IMR-90 (cell line): ENCODE data around the gene KRCC1. TPM values are rescaled to one million over a fixed set of nuclear protein-coding genes. Genes with fewer than 3 reads are reported as not detected.

ENCODE experiments used
- ATAC-seq: fragments of 200-7000 bp; cut with Tn5 transposase; 2 replicates; pipeline ENCODE4 v1.9.1; 2020; ENCODE audit warnings: low read depth, mild to moderate bottlenecking, moderate library complexity
- BruUV-seq: library from RNA; stranded (reverse); fragments of 400-500 nt; replicated peaks from 2 replicates; lab custom pipeline; 2021; lab: Mats Ljungman, UMichigan
- CTCF ChIA-PET: fragments of 300-600 bp; formaldehyde crosslinking; extraction: SDS; loops from one replicate; lab custom pipeline; 2021; ENCODE audit warnings: antibody characterized with exemption; lab: Yijun Ruan, JAX
- POLR2A ChIA-PET: fragments of 300-600 bp; sonication (Branson Sonifier 250); formaldehyde crosslinking; loops from one replicate; lab custom pipeline; 2022; ENCODE audit warnings: antibody characterized with exemption; ENCODE audit not compliant: unreplicated experiment; lab: Charles Lee
- DNase-seq: peaks from one replicate; pipeline ENCODE4 v3.0.0; 2013
- H2AFZ ChIP-seq: replicated peaks from 2 replicates; pipeline ENCODE3; 2013; ENCODE audit warnings: low read length, mild to moderate bottlenecking; ENCODE audit not compliant: poor library complexity
- H2AK5ac ChIP-seq: 2 replicates; pipeline ENCODE4 v1.6.1; 2013; ENCODE audit warnings: low read depth, low read length, inconsistent platforms
- H2AK9ac ChIP-seq: replicated peaks from 2 replicates; pipeline ENCODE3; 2013; ENCODE audit warnings: mild to moderate bottlenecking, low read depth, low read length, moderate library complexity; ENCODE audit not compliant: poor library complexity
- H2BK120ac ChIP-seq: 2 replicates; pipeline ENCODE4 v1.6.1; 2013; ENCODE audit warnings: low read depth, low read length, inconsistent platforms
- H2BK15ac ChIP-seq: 3 replicates; pipeline ENCODE4 v1.6.1; 2013; ENCODE audit warnings: low read depth, low read length, inconsistent platforms
- H2BK20ac ChIP-seq: 2 replicates; pipeline ENCODE4 v1.6.1; 2013; ENCODE audit warnings: low read depth, mild to moderate bottlenecking, inconsistent platforms, low read length, moderate library complexity
- H2BK5ac ChIP-seq: 2 replicates; pipeline ENCODE4 v1.6.1; 2013; ENCODE audit warnings: mild to moderate bottlenecking, low read depth, low read length, inconsistent platforms; ENCODE audit not compliant: poor library complexity, severe bottlenecking
- H3K14ac ChIP-seq: replicated peaks from 2 replicates; pipeline ENCODE4 v1.6.1; 2013; ENCODE audit warnings: low read depth, low read length, inconsistent platforms
- H3K18ac ChIP-seq: 2 replicates; pipeline ENCODE4 v1.6.1; 2013; ENCODE audit warnings: low read depth, low read length, control low read depth
- H3K23ac ChIP-seq: 2 replicates; pipeline ENCODE4 v1.6.1; 2013; ENCODE audit warnings: low read depth, low read length, inconsistent platforms
- H3K27ac ChIP-seq: 2 replicates; pipeline ENCODE4 v1.5.1; 2013; ENCODE audit warnings: mild to moderate bottlenecking, control low read depth, low read length; ENCODE audit not compliant: insufficient read depth
- H3K27me3 ChIP-seq: 2 replicates; pipeline ENCODE4 v1.6.1; 2013; ENCODE audit warnings: low read length; ENCODE audit not compliant: control insufficient read depth, insufficient read depth
- H3K36me3 ChIP-seq: 2 replicates; pipeline ENCODE4 v1.6.1; 2013; ENCODE audit warnings: low read length, mixed read lengths; ENCODE audit not compliant: control insufficient read depth, insufficient read depth
- H3K4ac ChIP-seq: 2 replicates; pipeline ENCODE4 v1.6.1; 2013; ENCODE audit warnings: low read depth, low read length, inconsistent platforms
- H3K4me1 ChIP-seq: 2 replicates; pipeline ENCODE4 v1.6.1; 2013; ENCODE audit warnings: low read length, mixed read lengths; ENCODE audit not compliant: control insufficient read depth, insufficient read depth
- H3K4me2 ChIP-seq: 2 replicates; pipeline ENCODE4 v1.6.1; 2013; ENCODE audit warnings: low read depth, mild to moderate bottlenecking, control low read depth, low read length, moderate library complexity
- H3K4me3 ChIP-seq: 2 replicates; pipeline ENCODE4 v1.5.1; 2013; ENCODE audit warnings: low read depth, mild to moderate bottlenecking, control low read depth, low read length, moderate library complexity; ENCODE audit not compliant: insufficient read depth
- H3K56ac ChIP-seq: 2 replicates; pipeline ENCODE4 v1.6.1; 2013; ENCODE audit warnings: low read length, inconsistent platforms; ENCODE audit not compliant: insufficient read depth; ENCODE audit errors: extremely low read depth
- H3K79me1 ChIP-seq, 2 experiments: 2 replicates each; pipeline ENCODE4 v1.6.1; 2013; ENCODE audit warnings: low read length in 2 of 2, inconsistent platforms in 1 of 2, low read depth in 1 of 2
- H3K9ac ChIP-seq: 2 replicates; pipeline ENCODE4 v1.6.1; 2013; ENCODE audit warnings: low read depth, low read length, control low read depth
- H3K9me1 ChIP-seq: 2 replicates; pipeline ENCODE4 v1.6.1; 2013; ENCODE audit warnings: low read length, inconsistent platforms; ENCODE audit not compliant: insufficient read depth
- H3K9me3 ChIP-seq: 2 replicates; pipeline ENCODE4 v1.6.1; 2013; ENCODE audit warnings: low read length; ENCODE audit not compliant: control insufficient read depth, insufficient read depth
- H4K20me1 ChIP-seq: 2 replicates; pipeline ENCODE4 v1.6.1; 2013; ENCODE audit warnings: low read length, inconsistent platforms; ENCODE audit not compliant: insufficient read depth
- H4K5ac ChIP-seq: 2 replicates; pipeline ENCODE4 v1.6.1; 2013; ENCODE audit warnings: mild to moderate bottlenecking, low read depth, low read length, control low read depth
- H4K8ac ChIP-seq, 2 experiments: 2 replicates each; pipeline ENCODE4 v1.6.1; 2013; ENCODE audit warnings: low read depth in 2 of 2, low read length in 2 of 2, control low read depth in 1 of 2, inconsistent platforms in 1 of 2
- H4K91ac ChIP-seq: 2 replicates; pipeline ENCODE4 v1.6.1; 2013; ENCODE audit warnings: low read depth, low read length, inconsistent platforms; ENCODE audit not compliant: insufficient read depth
- MAFK ChIP-seq: IDR thresholded peaks from 2 replicates; pipeline ENCODE4 v1.6.1; 2012; ENCODE audit warnings: low read depth, low read length, improper control_type of control experiment
- MAZ ChIP-seq: IDR thresholded peaks from 2 replicates; pipeline ENCODE4 v1.6.1; 2012; ENCODE audit warnings: low read depth, mild to moderate bottlenecking, low read length, improper control_type of control experiment, moderate library complexity, borderline replicate concordance
- NFE2L2 ChIP-seq: fragments of 150-350 bp; IDR thresholded peaks from 2 replicates; pipeline ENCODE4 v1.6.1; 2016; ENCODE audit warnings: low read depth, mild to moderate bottlenecking, low read length
- POLR2A ChIP-seq: IDR thresholded peaks from 2 replicates; pipeline ENCODE4 v1.6.1; 2012; ENCODE audit warnings: mild to moderate bottlenecking, low read depth, low read length
- RAD21 ChIP-seq: IDR thresholded peaks from 2 replicates; pipeline ENCODE4 v1.6.1; 2012; ENCODE audit warnings: low read length, improper control_type of control experiment
- RCOR1 ChIP-seq: IDR thresholded peaks from 2 replicates; pipeline ENCODE4 v1.6.1; 2012; ENCODE audit warnings: mild to moderate bottlenecking, low read length, improper control_type of control experiment; ENCODE audit not compliant: insufficient replicate concordance
- RFX5 ChIP-seq: IDR thresholded peaks from 2 replicates; pipeline ENCODE4 v1.8.0; 2012; ENCODE audit warnings: low read depth, mild to moderate bottlenecking, low read length, moderate library complexity
- SMC3 ChIP-seq: fragments of 150-350 bp; IDR thresholded peaks from 2 replicates; pipeline ENCODE4 v1.6.1; 2016; ENCODE audit warnings: low read depth, mild to moderate bottlenecking, antibody characterized with exemption, low read length, moderate library complexity
- dilution Hi-C: fragments of 300-500 bp; cut with HindIII; formaldehyde crosslinking; loops from one replicate; pipeline ENCODE4 v1.14.3; 2018; ENCODE audit warnings: low sequenced_read_pairs; ENCODE audit not compliant: unreplicated experiment
- in situ Hi-C: fragments of 300-500 bp; cut with MboI; formaldehyde crosslinking; loops from 3 replicates; pipeline ENCODE4 v1.14.3; 2019; ENCODE audit warnings: low sequenced_read_pairs, inconsistent platforms, mixed read lengths
- intact Hi-C: fragments of 100-400 bp; cut with micrococcal nuclease; formaldehyde crosslinking; loops from 2 replicates; pipeline ENCODE4 v1.10.0; 2022
- polyA plus RNA-seq, 3 experiments: library from polyadenylated mRNA; depleted of rRNA; stranded (reverse); fragments of >200 nt; gene quantifications; 2 replicates each; pipeline ENCODE4 v1.2.3, GENCODE V29; 2012; ENCODE audit warnings: low replicate concordance in 1 of 3
- total RNA-seq: library from RNA; depleted of rRNA; stranded (reverse); fragments of >200 nt; gene quantifications from 2 replicates; pipeline ENCODE4 v1.2.3, GENCODE V29; 2012
- TF ChIP-seq, protein P1 (sequence below): conservative IDR thresholded peaks from 2 replicates; pipeline ENCODE4 v1.5.1; 2012; ENCODE audit warnings: mild to moderate bottlenecking, low read depth, low read length, improper control_type of control experiment

KRCC1 gene
- total and polyA plus RNA-seq, 2 of the 4 experiments (the other 2 are of a cell fraction): 14.3 to 16.5 TPM

DNA sequence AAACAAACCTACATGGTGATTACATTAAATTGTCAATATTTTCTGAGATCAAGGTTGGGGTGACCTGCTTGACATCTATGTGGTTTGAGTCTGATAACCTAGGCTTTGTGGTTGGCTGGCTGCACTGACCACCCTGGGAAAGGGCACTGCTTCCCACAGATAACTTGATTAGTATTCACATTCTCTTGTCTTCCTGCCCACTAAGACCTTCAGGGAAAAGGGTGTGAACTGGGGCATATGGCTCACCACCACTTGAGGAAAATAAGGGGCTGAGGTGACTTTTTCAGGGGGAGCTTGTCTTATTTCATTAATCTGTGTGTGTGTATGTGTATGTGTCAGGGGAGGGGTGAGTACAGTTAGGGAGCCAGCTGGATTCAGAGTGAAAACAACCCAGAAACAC, 13.5 kb upstream of the KRCC1 start:
- Histone ChIP-seq H3K23ac (no peak overlapping the region), H2AK9ac (no peak overlapping the region), H2BK20ac (no peak overlapping the region), H2BK5ac (no peak overlapping the region), H3K18ac (no peak overlapping the region), H3K9me1 (no peaks in the 10 kb centered on the region), H3K14ac (no peak overlapping the region), H3K4me2 (no peak overlapping the region), H2AK5ac (no peak overlapping the region), H4K5ac (no peak overlapping the region), H4K20me1 (no peaks in the 10 kb centered on the region), H3K4me1 (no peaks in the 10 kb centered on the region), H3K9ac (no peak overlapping the region), H3K27ac (no peak overlapping the region), H4K91ac (no peak overlapping the region), H2BK15ac (no peak overlapping the region), H3K36me3 (no peaks in the 10 kb centered on the region), H3K79me1 (no peaks in the 10 kb centered on the region), H3K27me3 (peaks cover 11% of the 10 kb centered on the region; the same call in 1 of the 2 replicates), H3K56ac (no peak overlapping the region), H4K8ac (no peak overlapping the region), H2BK120ac (no peak overlapping the region), H3K4me3 (no peak overlapping the region), H3K9me3 (peaks cover 4% of the 10 kb centered on the region; the same call in 1 of the 2 replicates), H2AFZ (no peak overlapping the region), H3K4ac (no peak overlapping the region)
- DNase-seq (no peak), ATAC-seq (no peak)
- in situ Hi-C loops (loop anchor here (25.0 kb wide), 1 partner anchor 593 kb away; no protein-coding TSS in a partner anchor), intact Hi-C loops (no loop called here), dilution Hi-C loops (no loop called here)
- no TSS peak for BruUV-seq
- POLR2A ChIA-PET: no interaction called here
- TF ChIP-seq, protein P1, sequence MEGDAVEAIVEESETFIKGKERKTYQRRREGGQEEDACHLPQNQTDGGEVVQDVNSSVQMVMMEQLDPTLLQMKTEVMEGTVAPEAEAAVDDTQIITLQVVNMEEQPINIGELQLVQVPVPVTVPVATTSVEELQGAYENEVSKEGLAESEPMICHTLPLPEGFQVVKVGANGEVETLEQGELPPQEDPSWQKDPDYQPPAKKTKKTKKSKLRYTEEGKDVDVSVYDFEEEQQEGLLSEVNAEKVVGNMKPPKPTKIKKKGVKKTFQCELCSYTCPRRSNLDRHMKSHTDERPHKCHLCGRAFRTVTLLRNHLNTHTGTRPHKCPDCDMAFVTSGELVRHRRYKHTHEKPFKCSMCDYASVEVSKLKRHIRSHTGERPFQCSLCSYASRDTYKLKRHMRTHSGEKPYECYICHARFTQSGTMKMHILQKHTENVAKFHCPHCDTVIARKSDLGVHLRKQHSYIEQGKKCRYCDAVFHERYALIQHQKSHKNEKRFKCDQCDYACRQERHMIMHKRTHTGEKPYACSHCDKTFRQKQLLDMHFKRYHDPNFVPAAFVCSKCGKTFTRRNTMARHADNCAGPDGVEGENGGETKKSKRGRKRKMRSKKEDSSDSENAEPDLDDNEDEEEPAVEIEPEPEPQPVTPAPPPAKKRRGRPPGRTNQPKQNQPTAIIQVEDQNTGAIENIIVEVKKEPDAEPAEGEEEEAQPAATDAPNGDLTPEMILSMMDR: no peak
- no peak for TF ChIP-seq SMC3
- no peak for TF ChIP-seq NFE2L2
- TF ChIP-seq RFX5: no peak
- TF ChIP-seq POLR2A: no peak
- TF ChIP-seq MAFK: no peak
- TF ChIP-seq MAZ: no peak
- TF ChIP-seq RCOR1: no peak
- no peak for TF ChIP-seq RAD21
- CTCF ChIA-PET: interaction anchor here (0.9 kb wide), 1 partner anchor 9 kb away, joined by 4 read pairs; no protein-coding TSS in a partner anchor
